GM04503 (cell line): ENCODE results near the gene ERF.
"Not testable (repeated sequence)": the region's sequence is repeated elsewhere in the genome, so short reads cannot be mapped to it uniquely, and the experiment has no call there.

Experiments
- DNase-seq: peaks from one replicate; pipeline ENCODE4 v3.0.0-alpha.2; 2012; ENCODE audit warnings: low read depth

The ERF gene

DNA sequence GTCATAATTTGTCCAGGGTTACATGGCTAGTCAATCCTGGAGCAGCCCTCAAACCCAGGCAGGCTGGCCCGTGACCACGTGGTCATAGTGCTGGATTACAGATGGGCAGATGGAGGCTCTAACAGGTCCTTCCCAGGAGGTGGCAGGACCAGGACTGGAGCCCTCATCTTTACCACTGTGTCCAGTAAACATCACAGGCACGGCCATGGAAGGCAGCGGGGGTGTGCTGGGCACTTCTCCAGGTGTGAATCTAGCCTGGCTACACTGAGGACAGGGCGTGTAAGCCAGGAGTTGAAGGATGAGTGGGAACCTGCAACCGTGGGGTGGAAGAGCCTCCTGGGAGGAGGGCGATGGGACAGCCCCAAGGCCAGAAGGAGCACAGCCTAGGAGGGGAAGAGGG, 20.2 kb upstream of the ERF start:
- no peak for DNase-seq

DNA sequence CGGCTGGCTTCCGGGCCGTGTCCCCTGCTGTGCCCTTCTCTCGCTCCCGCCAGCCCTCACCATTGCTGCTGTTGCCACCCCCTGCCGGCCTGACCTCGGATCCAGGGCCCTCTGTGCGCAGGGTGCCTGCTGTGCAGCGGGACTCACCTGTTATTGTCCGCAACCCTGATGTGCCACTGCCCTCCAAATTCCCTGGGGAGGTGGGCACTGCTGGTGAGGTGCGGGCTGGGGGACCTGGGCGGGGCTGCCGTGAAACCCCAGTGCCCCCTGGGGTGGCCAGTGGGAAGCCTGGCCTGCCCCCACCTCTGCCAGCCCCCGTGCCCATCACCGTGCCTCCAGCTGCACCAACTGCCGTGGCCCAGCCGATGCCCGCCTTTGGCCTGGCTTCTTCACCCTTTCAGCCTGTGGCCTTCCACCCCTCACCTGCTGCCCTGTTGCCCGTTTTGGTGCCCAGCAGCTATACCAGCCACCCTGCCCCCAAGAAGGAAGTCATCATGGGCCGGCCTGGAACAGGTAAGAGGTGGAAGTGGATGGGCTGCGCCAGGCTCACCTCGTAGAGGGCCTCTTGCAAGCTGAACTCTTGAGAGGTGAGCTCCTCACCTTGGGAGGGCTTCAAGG, 19.2 kb upstream of the ERF start:
- no peak for DNase-seq

DNA sequence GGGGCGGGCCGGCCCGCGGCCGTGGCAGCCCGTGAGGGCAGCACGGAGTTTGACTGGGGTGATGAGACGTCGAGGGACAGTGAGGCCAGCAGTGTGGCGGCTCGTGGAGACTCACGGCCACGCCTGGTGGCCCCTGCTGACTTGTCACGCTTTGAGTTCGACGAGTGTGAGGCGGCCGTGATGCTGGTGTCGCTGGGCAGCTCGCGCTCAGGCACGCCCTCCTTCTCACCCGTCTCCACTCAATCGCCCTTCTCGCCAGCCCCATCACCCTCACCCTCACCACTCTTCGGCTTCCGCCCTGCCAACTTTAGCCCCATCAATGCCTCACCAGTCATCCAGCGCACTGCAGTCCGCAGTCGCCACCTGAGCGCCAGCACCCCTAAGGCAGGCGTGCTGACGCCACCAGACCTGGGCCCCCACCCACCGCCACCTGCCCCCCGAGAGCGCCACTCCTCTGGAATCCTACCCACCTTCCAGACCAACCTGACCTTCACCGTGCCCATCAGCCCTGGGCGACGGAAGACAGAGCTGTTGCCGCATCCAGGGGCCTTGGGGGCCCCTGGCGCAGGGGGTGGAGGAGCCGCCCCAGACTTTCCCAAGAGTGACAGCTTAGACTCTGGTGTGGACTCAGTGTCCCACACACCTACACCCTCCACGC, 18.6 kb upstream of the ERF start:
- DNase-seq, result no peak

DNA sequence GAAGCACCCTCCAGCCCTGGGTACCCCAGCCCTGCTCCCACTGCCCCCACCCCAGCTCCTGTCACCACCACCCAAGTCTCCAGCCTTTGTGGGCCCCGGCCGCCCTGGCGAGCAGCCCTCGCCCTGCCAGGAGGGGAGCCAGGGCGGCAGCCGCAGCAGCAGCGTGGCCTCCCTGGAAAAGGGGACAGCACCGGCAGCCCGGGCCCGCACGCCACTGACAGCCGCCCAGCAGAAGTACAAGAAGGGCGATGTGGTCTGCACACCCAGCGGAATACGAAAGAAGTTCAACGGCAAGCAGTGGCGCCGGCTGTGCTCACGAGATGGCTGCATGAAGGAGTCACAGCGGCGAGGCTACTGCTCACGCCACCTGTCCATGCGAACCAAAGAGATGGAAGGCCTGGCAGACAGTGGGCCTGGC, 18.1 kb upstream of the ERF start:
- DNase-seq, result no peak

DNA sequence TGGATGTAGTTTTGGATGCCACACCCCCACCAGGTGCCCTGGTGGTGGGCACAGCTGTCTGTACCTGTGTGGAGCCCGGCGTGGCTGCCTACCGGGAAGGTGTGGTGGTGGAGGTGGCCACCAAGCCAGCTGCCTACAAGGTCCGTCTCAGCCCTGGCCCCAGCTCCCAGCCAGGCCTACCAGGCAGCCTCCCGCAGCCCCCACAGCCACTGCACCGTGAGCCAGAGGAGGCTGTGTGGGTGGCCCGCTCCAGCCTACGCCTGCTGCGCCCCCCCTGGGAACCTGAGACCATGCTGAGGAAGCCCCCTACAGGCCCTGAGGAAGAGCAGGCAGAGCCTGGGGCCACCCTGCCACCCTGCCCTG, 17.6 kb upstream of the ERF start:
- no peak for DNase-seq

DNA sequence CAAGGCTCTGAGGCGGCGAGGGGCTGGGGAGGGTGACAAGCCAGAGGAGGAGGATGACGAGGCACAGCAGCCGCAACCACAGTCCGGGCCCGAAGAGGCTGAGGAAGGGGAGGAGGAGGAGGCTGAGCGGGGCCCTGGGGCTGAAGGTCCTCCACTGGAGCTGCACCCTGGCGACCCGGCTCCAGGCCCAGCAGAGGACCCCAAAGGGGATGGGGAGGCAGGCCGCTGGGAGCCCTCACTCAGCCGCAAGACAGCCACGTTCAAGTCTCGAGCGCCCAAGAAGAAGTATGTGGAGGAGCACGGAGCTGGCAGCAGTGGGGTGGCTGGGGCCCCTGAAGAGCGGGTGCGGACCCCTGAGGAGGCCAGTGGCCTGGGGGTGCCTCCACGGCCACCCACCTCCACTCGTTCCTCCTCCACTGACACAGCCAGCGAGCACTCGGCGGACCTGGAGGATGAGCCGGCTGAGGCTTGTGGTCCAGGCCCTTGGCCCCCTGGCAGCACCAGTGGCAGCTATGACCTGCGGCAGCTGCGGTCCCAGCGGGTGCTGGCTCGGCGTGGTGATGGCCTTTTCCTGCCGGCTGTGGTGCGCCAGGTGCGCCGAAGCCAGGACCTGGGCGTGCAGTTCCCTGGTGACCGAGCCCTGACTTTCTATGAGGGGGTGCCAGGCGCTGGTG, 17.1 kb upstream of the ERF start:
- DNase-seq, result no peak

DNA sequence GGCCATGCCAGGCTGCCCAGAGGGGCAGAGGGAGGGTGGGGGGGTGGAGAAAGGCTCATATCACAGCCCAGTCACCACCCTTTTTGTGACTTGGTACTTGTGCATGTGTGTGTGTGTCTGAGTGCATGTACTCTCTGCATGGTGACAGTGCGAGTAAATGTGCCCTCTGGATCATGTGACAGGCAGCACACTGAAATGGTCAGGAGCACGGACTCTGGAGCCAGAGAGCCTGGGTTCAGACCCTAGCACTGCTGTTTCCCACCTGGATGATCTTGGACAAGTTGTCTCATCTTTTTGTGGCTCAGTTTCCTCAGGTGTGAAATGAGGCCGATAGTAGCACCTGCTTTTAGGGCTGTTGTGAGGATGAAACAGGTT, 16.1 kb upstream of the ERF start:
- no peak for DNase-seq

DNA sequence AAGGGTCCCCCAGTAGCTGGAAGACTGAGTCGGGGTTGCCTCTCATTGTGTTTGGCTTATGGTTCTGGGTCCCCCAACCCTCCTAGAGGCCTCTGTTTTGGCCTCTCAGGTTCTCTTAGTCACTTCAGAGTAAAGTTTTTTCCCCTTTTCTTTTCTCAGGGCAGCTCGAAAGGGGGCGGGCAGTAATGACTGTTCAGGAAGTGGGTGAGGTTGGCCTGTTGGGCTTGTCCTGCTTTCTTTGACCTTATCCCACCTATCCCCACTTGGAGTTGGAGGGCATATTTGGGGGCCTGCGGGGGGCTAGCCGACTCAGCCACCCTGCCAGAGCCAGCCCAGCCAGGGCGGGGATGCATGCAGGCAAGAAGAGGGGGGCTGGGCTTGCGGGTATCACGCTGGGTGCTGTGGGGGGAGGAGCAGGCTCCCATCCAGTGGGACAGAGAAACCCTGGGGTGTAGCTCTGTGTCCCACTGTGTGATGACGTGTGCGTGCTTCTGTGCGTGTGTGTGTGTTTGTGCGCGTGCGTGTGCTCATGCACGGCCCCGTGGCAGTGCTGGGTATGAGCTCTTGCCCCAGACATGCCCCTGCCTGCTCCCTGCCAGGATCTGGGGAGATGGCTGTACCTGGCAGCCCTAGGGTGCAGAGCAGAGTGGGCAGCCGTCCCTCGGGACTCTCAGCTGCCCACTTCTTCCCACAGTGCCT, 15.6 kb upstream of the ERF start:
- peak; percentile 70 for DNase-seq

DNA sequence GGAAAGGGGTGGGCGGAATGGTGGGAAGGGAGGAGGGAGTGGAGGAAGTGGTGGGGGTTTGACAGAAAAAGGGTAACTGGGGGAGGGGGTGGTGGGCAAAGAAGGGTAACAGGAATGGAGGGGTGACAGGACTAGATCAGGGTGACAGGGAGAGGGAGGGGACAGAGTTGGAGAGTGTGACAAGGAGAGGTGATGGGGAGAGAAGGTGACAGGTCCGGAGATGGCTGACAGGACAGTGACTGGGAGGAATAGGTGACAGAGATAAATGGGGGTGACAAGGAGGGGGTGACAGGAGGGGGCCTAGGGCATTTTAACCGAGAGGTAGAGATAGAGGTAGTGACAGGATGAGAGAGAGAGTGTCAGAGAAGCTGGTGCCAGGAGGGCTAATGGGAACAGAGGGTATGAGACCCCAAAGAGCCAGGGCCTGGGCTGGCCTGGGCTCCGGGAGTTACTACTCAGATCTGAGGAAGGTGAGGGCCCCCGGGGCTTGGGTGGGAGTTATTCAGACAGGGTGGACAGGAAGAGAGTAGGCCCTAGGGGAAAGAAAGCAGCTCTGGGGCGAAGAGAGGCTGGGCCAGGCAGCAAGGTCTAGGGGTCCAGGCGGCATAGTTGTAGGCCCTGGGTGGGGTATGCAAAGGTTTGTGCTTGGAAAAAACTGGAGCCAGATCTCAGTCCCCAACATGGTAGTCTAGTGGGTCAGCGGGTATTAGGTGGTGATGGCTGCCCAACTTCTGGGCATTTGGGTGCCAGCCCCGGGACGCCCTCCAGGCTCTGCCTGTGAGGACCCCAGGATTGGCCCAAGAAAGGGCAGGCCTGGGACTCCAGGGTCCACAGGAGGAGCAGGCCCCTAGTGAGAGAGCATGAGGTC, 14.8 kb upstream of the ERF start:
- no peak for DNase-seq

DNA sequence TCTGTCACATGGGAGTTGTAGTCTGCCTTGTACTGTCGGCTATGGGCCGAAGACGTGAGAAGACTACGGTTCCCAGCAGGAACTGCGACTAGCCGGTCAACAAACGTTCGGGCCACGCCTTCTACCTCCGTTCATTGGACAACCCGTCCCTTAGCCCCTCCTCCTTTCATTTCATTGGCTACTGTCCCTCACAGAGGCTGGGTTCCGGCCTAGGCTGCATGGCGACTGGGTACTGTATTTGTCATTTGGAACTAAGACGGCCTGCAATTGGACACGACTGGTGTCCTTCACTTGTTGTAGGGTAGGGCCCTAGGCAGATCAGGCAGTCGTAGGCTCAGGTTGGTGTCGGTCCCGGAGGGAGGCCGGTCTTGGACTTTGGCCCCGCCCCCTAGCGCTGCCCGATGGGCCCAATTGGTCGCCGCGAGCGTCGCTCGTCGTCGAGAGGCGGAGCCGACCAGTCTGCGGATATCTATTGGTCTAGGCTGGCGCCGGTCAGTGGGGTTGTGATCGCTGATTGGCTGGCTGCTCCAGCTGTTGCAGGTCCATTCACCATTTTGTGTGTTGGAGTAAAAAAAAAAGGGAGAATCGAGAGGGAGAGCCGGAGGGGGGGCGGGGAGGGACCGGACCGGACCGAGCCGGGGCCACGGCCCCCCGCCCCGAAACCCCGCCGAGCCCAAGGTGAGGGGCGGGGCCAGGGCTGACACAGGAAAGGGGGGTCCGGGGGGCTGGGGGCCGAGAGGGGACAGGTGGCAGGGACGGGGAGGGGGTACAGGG, 14.0 kb upstream of the ERF start, which contains the start of gene CIC:
Gene CIC (plus strand): TSS at position 549 of the 774 bp plus-strand sequence. CDS start 2,532 bp downstream, outside the sequence.
- peak; percentile 100 for DNase-seq

DNA sequence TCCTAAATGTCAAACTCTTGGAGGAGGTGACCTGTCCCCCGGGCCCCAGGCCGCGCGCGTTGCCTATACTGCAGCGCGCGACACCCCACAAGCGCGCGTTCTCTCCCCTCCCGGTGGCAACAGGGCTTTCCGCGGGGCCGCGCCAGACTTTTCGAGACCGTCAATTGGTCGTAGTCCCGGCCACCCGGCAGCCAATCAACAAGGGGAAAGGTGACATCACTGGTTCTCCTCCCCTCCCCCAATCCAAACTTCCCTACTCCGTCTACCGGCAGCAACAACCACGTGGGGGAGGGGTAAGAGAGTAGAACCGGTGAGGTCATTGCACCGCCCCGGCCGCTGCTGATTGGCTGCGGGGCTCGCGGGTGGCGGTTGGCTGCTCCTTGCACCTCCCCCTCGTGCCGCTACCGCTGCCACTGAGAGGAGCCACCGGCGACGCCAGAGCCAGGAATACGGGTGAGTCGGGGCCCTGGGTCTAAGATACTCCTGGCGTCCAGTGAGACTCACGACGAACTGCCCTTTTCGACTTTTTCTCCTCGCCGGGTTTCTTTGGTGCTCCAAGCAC, 13.3 kb upstream of the ERF start:
- peak; percentile 94 for DNase-seq

DNA sequence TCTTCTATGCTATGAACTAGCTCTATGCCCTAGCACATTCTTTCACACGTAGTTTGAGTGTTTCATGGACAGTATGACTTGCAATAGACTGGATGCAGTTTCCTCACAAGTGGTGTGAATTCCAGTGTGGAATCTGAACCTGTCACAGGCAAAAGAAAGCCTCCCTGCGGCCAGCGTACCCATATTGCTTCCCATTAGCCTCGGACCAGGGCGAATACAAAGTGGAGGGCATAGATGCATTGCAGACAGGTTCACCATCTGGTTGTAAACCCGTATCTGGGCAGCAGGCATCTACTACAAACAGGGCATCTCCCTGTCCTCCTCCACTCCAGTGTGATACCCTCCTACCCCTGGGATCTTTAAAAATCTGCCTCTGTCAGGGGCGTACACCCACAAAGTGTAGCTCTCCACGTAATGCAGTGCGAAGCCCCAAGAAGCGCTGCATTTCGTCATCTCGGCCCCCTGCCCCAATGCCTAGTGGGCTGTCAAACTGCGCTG, 12.8 kb upstream of the ERF start:
- DNase-seq, result no peak

DNA sequence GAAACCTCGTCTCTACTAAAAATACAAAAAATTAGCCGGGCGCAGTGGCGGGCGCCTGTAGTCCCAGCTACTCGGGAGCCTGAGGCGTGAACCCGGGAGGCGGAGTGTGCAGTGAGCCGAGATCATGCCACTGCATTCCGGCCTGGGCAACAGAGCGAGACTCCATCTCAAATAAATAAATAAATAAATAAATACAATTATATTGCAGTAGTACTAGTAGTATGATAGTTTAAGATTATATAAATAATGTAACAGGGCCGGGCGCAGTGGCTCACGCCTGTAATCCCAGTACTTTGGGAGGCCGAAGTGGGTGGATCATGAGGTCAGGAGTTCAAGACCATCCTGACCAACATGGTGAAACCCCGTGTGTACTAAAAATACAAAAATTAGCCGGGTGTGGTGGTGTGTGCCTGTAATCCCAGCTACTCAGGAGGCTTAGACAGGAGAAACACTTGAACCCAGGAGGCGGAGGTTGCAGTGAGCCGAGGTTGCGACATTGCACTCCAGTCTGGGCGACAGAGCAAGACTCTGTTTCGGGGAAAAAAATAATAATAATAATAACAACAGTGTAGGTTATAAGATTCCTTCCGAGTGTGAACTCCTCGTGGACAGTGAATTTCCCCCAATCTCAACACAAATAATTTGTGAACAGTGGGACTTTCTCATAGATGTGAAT, 12.1 kb upstream of the ERF start:
- DNase-seq, result not testable (repeated sequence)

DNA sequence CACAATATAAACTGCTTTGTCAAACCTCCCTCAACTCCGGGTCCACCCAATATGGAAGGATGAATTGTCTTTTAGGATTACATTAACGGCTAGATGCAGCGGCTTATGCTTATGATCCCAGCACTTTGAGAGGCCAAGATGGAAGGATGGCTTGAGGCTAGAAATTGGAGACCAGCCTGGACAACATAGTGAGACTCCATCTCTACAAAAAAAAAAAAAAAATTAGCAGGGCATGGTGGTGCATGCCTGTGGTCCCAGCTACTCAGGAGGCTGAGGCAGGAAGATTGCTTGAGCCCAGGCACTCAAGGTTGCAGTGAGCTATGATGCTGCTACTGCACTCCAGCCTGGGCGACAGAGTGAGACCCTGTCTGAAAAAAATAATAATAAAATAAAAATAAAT, 11.2 kb upstream of the ERF start:
- DNase-seq, result not testable (repeated sequence)

DNA sequence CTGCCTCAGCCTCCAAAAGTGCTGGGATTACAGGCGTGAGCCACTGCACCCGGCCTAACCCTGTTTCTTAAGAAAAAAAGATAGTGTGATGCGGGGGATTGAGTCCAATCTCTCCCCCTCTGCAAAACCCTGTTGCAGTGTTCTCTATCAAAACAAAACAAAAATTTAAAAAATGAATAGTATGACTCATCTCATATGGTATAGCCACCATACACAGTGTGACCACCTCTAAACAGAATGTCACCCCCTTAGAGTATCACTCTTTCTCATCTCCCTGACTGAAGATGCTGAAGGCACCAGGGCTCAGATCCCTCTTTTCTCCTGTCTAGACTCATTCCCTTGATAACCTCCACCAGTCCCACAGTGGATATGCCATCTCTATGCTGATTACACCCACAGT, 6.8 kb upstream of the ERF start:
- DNase-seq, result no peak

DNA sequence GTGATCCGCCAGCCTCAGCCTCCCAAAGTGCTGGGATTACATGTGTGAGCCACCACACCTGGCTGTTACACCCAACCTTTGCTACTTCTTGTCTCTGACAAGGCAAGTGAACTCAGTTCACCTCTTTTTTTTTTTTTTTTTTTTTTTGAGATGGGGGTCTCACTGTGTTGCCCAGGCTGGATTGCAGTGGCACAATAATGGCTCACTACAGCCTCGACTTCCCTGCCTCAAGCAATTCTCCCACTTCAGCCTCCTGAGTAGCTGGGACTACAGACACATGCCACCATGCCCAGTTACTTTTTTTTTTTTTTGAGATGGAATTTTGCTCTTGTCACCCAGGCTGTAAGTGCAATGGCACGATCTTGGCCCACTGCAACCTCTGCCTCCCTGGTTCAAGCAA, 2.9 kb upstream of the ERF start:
- not testable (repeated sequence) for DNase-seq

DNA sequence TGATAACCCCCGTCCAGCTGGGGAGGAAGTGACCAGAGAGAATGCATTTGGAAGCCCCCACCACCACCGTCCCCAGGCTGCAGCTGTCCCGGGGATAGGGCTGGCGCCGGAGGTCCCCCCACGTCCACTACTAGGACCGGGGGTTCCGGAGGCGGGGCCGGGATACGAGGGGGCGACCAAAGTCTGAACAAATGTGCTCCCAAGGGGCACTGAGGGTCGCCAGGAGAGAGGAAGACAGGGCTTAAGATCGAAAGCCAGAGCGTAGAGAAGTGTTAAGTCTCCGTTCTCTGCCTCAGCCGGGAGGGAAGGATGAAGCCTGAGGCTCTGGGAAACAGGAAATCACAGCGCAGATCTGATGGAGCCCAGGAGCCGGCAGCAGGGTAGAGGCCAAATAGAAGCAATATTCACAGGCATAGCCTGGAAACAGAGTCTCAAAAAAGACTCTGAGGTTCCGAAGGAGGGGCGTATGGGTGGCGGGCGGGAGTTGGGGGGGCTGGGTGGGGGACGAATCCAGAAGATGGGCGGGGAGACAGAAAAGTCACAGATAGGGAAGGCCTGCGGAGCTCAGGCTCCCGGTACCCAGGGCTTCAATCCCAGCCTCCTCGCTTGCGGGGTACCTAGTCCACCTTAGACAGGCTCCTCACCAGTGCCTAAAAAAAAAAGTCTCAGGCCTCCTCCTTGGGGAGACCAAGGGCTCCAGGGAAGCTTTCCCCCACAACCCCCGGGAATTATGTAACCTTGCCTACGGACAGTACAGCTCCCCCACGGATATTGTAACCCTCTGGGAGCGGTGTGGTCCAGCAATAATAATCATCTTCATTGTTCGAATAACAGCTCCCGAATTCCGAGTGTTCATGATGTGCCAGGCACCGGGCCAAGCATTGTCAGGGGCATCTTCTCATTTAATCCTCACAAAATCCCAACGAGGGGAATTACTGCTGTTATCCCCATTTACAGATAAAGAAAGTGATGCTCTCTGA, 1.1 kb upstream of the ERF start:
- DNase-seq, result no peak

DNA sequence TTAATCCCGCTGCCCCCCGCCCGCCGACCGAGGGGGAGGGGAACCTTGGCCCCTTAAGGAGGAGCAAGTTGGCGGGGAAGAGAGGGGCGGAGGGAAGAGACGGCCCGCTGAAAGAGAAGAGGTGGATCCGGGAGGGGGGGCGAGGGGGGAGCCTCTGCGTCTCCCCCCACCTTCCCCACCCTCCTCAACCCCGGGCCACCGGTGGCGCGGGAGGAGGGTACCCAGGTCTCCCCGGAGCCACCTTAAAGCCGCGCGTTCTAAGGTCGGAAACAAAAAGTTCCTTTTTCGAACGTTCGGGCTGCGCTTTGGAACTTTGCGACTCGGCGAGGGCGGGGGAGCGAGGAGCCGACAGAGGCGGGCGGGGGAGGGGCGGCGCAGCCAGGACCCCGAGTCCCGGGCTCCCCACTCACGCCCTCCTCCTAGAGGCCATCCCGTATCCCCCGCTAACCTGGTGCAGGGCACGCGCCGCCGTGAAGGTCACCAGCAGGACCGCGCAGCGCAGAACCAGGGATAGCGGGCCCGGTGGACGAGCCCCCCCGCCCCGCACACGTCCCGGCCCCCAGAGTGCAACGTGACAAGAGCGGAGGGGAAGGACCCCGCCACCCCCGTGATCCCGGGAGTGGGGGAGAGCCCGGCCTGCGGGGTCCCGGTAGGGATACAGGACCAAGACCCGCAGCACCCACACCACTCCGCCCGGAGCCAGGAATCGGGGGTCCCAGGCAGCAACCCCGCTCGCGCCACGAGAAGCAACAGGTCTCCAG, 659 bp downstream of the ERF start:
- DNase-seq, result no peak
